ENCODE measurements around the gene SAP30.
A peak's percentile ranks its signal among the peaks of the same experiment; 100 is the strongest.

SAP30 gene, protein sequence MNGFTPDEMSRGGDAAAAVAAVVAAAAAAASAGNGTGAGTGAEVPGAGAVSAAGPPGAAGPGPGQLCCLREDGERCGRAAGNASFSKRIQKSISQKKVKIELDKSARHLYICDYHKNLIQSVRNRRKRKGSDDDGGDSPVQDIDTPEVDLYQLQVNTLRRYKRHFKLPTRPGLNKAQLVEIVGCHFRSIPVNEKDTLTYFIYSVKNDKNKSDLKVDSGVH

DNA sequence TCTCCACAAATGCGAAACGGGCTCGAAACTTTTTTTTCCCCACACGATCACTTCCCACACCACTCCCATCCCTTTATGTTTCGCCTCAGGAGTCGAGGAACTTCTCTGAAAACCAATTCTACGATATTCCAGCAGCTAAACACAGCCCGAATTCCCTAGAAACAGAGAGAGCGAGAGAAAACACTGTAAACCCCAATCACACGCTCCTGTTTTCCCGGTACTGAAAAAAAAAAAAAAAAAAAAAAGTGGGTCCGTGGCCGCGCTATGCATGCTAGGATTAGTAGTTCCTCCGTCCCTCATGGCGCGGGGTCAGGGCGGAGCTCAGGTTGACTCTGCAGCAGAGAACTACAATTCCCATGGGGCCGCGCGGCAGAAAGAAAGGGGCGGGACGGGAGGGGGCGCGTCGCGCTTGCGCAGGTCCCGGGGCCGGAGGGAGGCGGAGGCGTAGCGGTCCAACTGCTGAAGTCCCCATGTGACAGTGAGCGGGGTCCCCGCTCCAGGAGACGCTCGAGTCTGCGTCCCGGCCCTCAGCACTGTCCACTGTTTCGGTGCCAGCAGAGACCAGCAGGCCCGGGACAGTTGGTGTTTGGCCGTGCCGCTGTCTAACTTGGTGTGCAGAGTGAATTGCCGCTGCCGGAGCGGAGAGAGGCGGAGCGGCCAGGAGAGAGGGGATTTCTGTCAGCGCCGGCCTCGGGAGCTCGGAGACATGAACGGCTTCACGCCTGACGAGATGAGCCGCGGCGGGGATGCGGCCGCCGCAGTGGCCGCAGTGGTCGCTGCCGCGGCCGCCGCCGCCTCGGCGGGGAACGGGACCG is at the start of gene SAP30:
Gene SAP30 (plus strand): TSS at position 478 of the 815 bp plus-strand sequence. CDS start 229 bp downstream, at position 707.
- peak; percentile 93 to 96 for DNase-seq (ENCODE audit: low read depth in 1 of 2, low spot score in 1 of 2)

DNA sequence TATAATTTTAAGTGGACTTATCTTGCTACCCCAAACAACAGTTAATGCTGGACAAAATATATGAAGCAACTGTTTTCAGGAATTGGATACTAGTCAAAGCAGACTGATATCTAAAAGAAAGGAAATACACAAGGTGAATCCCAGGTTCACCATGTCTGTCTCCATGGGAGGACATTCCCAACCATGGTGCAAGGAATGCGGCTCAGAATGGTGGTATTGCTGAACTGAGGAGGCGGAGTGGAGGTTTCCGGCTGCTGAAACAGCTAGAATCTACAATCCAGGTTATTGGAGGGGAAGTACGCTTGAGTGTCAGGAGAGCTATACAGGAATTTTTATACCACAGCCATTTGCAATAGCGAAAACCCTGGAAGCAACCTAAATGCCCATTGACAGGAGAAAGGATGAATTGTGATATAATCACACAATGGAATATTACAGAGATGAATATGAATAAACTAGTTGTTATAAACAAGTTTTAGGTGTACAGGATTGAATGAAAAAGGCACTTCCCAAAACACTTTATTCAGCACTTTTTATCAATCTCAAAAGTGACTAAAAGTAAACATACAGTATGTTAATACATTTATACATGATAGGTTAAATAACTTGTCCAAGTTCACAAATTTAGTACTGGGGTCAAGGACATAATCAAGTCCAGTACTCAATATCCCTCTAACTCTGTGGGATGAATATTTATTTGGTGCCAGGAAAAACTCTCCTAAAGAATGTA is 45.6 kb upstream of the SAP30 start:
- DNase-seq (ENCODE audit: low read depth in 1 of 2, low spot score in 1 of 2) = no peak

DNA sequence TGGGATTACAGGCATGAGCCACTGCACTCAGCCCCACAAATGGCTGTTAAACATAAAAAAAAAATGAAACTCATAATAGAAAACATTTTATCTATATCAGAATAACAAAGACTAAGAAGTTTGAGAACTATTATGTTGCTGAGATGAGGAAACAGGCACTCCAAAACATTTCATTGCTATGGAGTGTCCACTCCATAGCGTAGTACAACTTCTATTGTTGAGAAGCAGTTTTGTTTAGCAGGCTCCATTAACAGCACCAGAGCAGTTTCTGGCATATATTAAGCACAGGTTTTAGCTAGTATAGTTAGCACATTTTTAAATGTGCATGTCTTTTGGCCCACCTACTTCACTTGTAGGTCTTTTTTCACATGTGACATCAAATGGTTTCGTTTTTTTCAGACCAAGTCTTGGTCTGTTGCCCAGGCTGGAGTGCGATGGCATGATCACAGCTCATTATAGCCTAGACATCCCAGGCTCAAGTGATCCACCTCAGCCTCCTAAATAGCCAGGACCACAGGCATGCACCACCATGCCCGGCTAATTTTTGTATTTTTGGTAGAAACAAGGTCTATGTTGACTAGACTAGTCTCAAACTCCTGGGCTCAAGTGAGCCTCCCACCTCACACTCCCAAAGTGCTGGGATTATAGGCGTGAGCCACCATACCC is 42.4 kb upstream of the SAP30 start:
- DNase-seq (ENCODE audit: low read depth in 1 of 2, low spot score in 1 of 2) = no peak

DNA sequence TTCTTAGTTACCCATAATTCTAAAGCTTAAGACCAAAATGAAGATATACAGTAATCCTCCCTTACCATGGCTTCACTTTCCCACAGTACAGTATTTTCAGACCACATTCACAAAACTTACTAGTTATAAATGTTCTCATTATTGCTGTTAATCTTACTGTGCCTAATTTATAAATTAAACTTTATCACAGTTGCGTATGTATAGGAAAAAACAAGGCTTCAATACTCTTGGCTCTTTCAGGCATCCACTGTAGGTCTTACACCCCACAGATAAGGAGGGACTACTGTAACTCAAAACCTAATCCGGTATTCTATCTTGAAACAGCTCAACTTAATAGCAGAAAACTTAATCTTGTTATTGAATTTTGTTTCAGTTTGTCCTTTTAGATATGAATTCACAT is 40.2 kb upstream of the SAP30 start:
- DNase-seq (ENCODE audit: low read depth in 1 of 2, low spot score in 1 of 2) = no peak

DNA sequence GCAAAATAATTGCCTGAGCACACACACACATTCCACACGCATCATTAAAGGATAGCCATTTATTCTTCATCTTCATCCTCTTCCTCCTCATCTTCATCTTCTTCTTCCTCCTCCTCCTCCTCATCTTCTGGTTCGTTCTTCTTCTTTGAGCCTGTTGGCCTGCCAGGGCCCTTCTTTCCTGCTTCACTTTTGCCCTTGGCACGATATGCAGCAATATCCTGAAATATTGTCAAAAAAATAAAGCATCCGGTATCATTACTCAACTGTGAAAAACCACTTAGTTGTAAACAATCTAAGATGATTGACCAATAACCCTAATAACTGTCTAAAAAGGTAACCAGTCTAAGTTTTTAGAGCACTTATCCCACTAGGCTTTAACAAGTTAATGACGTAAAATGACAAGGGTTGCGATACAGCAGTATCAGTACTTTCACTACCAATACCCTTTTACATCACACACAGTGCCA is 38.7 kb upstream of the SAP30 start:
- no peak for DNase-seq (ENCODE audit: low read depth in 1 of 2, low spot score in 1 of 2)

DNA sequence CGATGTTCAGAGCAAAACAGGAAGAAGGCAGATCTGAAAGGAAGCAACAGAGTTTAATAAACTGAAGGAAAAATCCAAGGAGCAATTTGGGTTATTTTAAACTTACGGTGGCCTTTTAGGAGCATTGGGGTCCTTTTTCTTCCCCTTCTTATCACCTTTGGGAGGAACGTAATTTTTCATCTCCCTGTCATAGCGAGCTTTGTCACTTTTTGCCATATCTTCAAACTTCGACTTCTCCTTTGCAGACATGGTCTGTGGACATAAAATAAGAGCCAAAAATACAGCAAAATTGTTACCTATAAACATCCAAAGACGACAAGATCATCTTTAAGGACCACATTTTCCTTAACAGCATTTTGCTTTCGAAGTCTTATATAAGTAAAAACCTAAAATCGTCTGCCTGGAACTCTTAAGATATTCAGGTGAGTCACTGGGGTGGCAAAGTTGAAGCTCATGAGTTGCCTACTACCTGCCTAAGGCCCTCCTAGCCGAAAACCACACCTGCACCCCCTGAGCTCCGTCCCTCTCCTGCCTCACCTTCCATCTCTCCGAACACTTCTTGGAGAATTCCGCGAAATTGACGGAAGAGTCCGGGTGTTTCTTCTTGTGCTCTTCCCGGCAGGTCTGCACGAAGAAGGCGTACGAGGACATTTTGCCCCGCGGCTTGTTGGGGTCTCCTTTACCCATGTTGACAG is 37.6 kb upstream of the SAP30 start:
- peak in 1 of 2 donors; percentile 2 for DNase-seq (ENCODE audit: low read depth in 1 of 2, low spot score in 1 of 2)

DNA sequence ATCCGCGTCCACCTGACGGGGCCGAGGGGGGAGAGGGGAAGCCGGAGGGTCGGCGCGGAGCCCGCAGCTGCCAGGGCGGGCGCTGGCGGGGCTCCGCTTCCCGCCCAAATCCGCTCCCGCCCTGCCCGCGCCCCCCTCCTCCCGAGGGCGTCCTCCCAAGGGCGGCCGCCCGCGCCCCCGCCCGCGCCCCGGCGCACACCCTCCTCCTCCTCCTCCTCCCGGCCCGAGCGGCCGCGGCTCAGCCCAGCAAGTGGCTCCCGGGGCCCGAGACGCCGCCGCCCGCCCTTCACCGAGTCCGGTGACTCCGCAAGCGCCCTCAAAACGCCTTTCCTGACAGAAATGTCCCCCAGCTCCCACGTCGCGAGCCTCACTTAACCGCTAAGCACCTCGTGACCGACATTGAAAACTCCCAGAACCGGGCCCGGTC is 37.1 kb upstream of the SAP30 start:
- DNase-seq (ENCODE audit: low read depth in 1 of 2, low spot score in 1 of 2) = peak; percentile 21 to 33

DNA sequence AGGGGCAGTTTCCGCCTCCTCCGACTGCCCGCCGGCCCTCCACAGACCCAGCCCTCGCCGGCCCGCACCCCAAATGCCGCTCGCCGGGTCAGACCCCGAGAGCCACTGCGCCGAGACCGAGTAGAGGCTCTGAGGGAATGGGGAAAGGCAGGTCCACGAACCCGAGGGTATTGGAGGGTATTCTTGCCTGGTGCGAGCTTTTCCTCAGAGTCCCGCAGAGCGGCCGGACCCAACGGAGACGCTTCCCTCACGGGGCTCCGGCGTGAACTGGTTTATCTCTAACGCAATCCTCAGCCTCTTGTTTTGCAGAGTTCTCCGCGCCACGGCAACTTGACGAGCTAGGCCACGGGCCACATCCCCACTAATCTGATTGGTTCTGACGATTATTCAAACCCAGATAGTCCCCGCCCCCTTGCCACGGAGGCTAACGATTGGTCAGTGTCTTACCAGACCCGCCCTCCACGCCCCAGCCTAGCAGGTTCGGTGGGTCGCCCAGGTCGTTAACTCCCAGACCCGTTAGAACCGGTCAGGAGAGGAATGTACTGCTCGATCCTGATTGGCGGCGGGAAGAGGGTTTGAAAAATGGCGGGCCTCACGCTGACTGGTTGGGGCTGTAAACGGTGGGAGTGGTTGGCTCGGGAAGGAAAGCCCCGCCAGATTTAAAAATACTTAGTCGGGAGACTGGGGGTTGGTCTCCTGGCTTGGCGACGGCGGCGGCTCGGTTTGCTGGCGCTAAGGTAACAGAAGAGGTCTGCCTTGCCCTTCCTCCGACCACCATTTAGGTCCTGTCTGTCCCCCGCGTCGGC is 36.5 kb upstream of the SAP30 start, which contains the start of gene HMGB2:
Gene HMGB2 (minus strand): TSS at position 274 of the 806 bp plus-strand sequence. CDS start 709 bp downstream, outside the sequence.
- DNase-seq (ENCODE audit: low read depth in 1 of 2, low spot score in 1 of 2) = peak; percentile 98 to 99

DNA sequence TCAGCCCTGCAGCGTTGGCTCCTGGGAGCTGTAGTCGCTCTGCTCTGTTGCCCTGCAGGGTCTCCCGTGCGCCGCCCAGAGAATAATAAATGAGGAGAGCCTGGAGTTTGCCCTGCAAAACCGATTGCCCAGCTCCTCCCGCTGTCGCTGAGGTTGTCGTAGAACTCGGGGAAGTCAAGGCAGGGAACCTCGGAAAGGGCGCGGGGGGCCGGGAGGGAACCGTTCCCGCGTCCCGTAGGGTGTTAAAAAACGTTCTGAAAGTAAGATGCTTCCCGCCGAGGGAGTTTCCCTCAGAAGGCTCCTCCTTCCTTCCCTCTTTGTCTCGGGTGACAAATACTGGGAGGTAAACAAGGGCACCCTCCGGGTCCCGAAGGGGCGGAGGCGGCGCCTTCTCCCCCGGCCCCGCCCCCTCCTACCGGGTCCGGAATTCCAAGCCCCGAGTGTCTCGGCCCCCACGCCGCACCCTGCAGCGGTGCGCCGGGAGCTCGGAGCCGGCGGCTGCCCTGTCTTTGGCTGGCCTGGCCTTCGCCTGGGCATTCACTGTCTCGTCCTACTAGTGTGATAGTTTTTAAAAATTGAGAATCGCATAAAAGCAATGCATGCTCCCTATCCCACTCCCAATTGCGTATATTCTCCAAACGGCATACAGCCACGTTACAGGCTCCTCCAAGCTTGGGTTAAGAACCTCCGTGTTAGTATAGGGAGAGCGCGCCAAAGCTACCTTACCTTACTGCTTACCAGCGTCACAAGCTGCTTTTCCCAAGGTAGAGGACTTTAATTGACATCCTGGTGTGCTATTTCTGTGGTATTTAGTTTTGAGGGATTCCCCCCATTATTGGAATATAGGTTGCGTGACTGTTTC is 35.6 kb upstream of the SAP30 start:
- peak in 1 of 2 donors; percentile 13 for DNase-seq (ENCODE audit: low read depth in 1 of 2, low spot score in 1 of 2)

DNA sequence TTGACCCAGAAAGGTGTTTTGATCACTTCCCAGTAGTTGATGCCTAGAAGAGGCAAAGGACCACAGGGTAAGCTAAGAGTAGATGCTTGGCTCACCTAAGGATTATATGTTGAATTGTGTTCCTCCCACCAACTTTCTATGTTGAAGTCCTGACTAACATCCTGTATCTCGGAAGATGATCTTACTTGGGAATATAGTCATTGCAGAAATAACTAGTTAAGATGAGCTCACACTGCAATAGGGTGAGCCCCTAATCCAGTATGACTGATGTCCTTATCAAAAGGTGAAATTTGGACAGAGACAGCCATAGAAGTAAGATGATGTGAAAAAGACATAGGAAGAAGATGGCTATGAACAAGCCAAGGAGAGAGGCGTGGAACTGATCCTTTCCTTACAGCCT is 33.3 kb upstream of the SAP30 start:
- DNase-seq (ENCODE audit: low read depth in 1 of 2, low spot score in 1 of 2) = no peak

DNA sequence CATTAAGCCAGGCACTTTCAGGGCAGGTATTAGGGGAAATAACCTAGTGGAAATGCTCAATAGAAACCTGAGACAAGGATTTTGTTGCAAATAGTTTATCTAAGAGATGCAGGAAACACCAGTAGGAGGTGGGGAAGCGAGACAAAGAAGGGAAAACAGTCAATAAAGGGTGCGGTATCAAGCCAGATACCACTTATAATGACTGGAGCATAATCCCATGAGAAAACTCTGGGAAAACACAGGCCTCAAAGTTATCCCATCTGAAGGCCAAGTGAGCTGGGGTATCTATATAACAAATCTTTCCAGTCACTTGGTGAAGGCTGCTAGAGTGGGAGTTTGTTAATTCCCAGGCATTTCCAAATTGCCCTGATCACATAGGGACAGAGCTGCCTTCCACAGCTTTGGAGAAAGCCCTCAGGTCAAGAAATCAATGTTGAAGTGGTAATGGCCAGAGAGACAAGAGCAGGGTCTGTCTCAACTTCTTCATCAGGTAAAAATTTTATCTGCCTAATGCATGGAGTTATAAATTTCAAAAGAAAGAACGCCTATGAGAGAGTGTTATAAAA is 26.8 kb upstream of the SAP30 start:
- no peak for DNase-seq (ENCODE audit: low read depth in 1 of 2, low spot score in 1 of 2)

DNA sequence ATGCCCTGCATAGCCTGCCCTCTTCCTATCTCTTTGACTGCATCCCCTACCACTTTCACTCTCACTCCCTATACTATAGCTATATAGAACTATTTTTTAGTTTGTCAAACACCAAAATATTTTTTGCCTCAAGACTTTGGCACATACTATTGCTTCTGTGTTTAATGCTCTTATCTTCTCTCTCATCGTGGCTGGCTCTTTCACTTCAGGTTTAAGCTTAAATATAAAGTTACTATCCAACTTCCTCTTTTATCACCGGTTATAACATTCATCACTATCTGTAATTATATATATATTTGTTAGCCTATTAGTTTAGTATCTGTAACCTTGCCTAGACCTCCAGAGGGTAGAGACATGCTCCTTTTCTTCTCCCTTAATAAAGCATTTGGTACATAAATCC is 25.1 kb upstream of the SAP30 start:
- DNase-seq (ENCODE audit: low read depth in 1 of 2, low spot score in 1 of 2) = no peak

DNA sequence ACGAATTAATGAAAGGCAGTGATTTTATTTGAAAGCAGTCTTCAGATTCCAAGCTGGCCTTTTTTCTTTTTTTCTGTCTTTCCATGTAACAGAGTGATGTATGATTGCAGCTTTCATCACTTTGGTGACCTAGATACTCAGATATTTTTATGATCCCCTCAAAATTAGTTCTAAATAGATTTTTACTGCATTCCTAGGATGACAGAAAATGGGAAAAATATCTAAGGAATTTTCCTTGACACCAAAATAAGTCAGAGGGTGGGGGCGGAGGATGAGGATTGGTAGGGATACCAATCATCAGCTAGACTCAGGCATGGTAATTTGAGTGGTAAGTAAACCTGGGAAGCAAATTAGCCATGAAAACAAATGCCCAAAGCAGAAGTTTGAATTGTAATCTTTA is 24.7 kb upstream of the SAP30 start:
- DNase-seq (ENCODE audit: low read depth in 1 of 2, low spot score in 1 of 2) = no peak

DNA sequence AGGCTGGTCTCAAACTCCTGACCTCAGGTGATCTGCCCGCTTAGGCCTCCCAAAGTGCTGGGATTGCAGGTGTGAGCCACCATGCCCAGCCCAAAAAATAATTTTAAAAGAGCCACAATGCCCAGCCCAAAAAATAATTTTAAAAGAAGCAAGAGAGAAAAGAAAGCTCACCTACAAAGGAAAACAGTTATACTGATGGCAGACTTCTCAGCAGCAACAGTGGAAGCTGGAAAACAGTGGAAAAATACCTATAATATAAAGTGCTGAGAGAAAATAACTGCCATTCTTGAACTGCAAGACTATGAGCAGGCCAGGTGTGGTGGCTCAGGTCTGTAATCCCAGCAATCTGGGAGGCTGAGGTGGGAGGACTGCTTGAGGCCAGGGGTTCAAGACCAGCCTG is 23.3 kb upstream of the SAP30 start:
- no peak for DNase-seq (ENCODE audit: low read depth in 1 of 2, low spot score in 1 of 2)

DNA sequence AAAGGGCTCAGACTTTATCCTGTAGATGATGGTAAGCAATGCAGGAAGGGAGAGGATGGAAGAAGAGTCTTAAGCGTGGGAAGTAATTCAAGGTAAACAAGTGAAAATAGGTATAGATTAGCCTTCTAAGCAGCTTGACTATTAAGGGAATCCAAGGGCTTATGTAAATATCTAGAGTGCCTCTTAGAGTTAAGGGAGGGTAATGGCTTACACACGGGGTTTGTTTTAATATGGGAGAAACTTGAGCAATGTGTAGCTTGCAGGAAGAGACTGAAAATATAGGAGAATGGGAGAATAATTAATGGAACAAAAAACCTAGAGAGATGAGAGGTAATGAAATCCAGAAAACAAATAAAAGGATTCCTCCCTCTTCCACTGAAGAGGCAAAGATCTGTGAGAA is 12.8 kb upstream of the SAP30 start:
- no peak for DNase-seq (ENCODE audit: low read depth in 1 of 2, low spot score in 1 of 2)

DNA sequence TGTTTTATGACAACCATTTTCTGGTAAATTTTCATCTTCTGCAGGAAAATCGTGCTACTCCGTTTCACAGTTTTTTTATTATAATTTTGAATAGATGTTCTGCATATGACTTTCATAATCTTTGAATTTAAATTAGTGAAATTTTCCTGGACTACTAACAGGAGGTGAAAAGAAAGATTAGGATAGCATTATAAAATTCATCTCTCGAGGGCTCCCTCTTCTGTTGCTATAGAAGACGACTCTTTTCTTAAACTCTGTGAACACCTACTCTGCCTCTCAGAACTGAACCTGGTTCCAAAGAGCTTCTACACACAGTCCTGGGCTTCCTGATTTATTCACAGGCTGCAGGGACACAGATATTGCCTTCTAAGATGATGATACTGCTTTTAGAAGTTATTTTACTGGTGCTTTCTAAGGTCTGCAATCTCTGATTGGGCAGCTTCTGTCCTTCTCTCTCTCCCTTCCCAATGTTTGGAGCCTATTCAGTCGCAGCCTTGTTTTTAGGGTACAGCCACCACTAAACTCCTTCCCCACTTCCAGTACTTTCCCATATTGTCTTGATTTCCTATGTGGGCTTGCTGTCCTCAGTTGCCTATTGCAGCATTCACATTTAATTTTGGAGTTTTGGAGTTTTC is 10.1 kb upstream of the SAP30 start:
- no peak for DNase-seq (ENCODE audit: low read depth in 1 of 2, low spot score in 1 of 2)

DNA sequence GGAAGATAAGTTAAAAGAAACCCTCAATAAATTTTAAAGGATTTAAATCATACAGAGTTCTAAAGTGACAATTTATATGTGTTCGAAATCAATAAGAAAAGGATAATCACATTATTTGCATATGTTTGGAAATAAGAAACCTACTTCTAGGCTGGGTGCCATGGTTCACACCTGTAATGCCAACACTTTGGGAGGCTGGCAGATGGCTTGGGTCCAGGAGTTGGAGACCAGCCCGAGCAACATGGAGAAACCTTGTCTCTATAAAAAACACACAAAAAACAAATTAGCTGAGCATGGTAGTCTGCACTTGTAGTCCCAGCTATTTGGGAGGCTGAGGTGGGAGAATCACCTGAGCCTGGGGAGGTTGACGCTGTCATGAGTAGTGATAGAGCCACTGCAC is 8.1 kb upstream of the SAP30 start:
- DNase-seq (ENCODE audit: low read depth in 1 of 2, low spot score in 1 of 2) = no peak

Measured in activated T-helper 1 cell treated with anti-CD3 and anti-CD28 coated beads, Interleukin-2, amount 50 U/mL, for 16 hours (primary cell).